Neural cell (in vitro differentiated cells): ENCODE measurements around the gene SMCO4. TPM values are rescaled to one million over a fixed set of nuclear protein-coding genes. Genes with fewer than 3 reads are reported as not detected.
"Not testable (repeated sequence)": the region's sequence is repeated elsewhere in the genome, so short reads cannot be mapped to it uniquely, and the experiment has no call there.

ENCODE experiments used
- H2AFZ ChIP-seq: fragments of 200-600, 300-800 bp; sonication (generic), shearing (Covaris generic); 2 replicates; pipeline ENCODE4 v1.6.0; 2014; ENCODE audit warnings: low read depth, mild to moderate bottlenecking, antibody characterized with exemption, low read length, moderate library complexity
- H3F3A ChIP-seq: fragments of 200-600 bp; shearing (Covaris generic); 2 replicates; pipeline ENCODE4 v1.6.1; 2016; ENCODE audit warnings: mild to moderate bottlenecking, moderate library complexity, mixed read lengths, antibody characterized with exemption, low read length; ENCODE audit not compliant: insufficient read depth, poor library complexity, severe bottlenecking
- H3K27ac ChIP-seq: fragments of 200-600, 300-800 bp; sonication (generic), shearing (Covaris generic); 2 replicates; pipeline ENCODE4 v1.5.1; 2014; ENCODE audit warnings: mild to moderate bottlenecking, low read length, moderate library complexity
- H3K27me3 ChIP-seq: fragments of 300-800, 200-600 bp; sonication (generic), shearing (Covaris generic); 2 replicates; pipeline ENCODE4 v1.6.0; 2014; ENCODE audit warnings: mild to moderate bottlenecking, low read depth, low read length, moderate library complexity; ENCODE audit not compliant: insufficient read depth
- H3K36me3 ChIP-seq: fragments of 300-800, 200-600 bp; sonication (generic), shearing (Covaris generic); 2 replicates; pipeline ENCODE4 v1.5.1; 2014; ENCODE audit warnings: mild to moderate bottlenecking, antibody characterized with exemption, low read length, moderate library complexity; ENCODE audit not compliant: insufficient read depth
- H3K4me2 ChIP-seq: fragments of 300-800, 200-600 bp; sonication (generic), shearing (Covaris generic); 2 replicates; pipeline ENCODE4 v1.6.0; 2014; ENCODE audit warnings: mild to moderate bottlenecking, low read length
- H3K4me3 ChIP-seq: fragments of 300-800, 200-600 bp; sonication (generic), shearing (Covaris generic); 2 replicates; pipeline ENCODE4 v1.5.1; 2014; ENCODE audit warnings: mild to moderate bottlenecking, low read length, moderate library complexity
- H3K79me2 ChIP-seq: fragments of 200-600 bp; shearing (Covaris generic); replicated peaks from 2 replicates; pipeline ENCODE4 v1.6.0; 2014; ENCODE audit warnings: mild to moderate bottlenecking, low read length, moderate library complexity; ENCODE audit not compliant: insufficient read depth
- H3K9ac ChIP-seq: fragments of 300-800, 200-600 bp; sonication (generic), shearing (Covaris generic); 2 replicates; pipeline ENCODE4 v1.6.1; 2016; ENCODE audit warnings: mild to moderate bottlenecking, low read length, mixed read lengths
- H3K9me2 ChIP-seq: fragments of 200-600 bp; shearing (Covaris generic); 2 replicates; pipeline ENCODE4 v1.6.1; 2016; ENCODE audit warnings: mild to moderate bottlenecking, low read length, mixed read lengths; ENCODE audit not compliant: insufficient read depth
- H3K9me3 ChIP-seq: fragments of 200-600, 300-800 bp; sonication (generic), shearing (Covaris generic); 2 replicates; pipeline ENCODE4 v1.6.1; 2016; ENCODE audit warnings: mild to moderate bottlenecking, mixed run types, low read length, moderate library complexity, mixed read lengths
- H4K20me1 ChIP-seq: fragments of 200-600 bp; shearing (Covaris generic); 2 replicates; pipeline ENCODE4 v1.6.1; 2016; ENCODE audit warnings: mild to moderate bottlenecking, mixed run types; ENCODE audit not compliant: insufficient read depth
- EP300 ChIP-seq: fragments of 450-650 bp; conservative IDR thresholded peaks from 2 replicates; pipeline ENCODE4 v1.6.1; 2014; ENCODE audit warnings: antibody characterized with exemption, mild to moderate bottlenecking, moderate library complexity; ENCODE audit not compliant: poor library complexity, severe bottlenecking
- EZH2 ChIP-seq: fragments of 200-600, 300-800 bp; shearing (Covaris generic), sonication (generic); IDR thresholded peaks from 2 replicates; pipeline ENCODE4 v1.6.1; 2014; ENCODE audit warnings: antibody characterized with exemption, low read length, borderline replicate concordance, mild to moderate bottlenecking; ENCODE audit not compliant: insufficient read depth, poor library complexity, severe bottlenecking
- MXI1 ChIP-seq: fragments of 450-650 bp; conservative IDR thresholded peaks from 2 replicates; pipeline ENCODE4 v1.6.1; 2014; ENCODE audit warnings: antibody characterized with exemption, mild to moderate bottlenecking; ENCODE audit not compliant: poor library complexity, severe bottlenecking
- POLR2AphosphoS5 ChIP-seq: IDR thresholded peaks from 2 replicates; pipeline ENCODE4 v1.6.1; 2012
- RAD21 ChIP-seq: fragments of 450-650 bp; conservative IDR thresholded peaks from 2 replicates; pipeline ENCODE4 v1.6.1; 2014; ENCODE audit warnings: antibody characterized with exemption, mild to moderate bottlenecking, moderate library complexity
- REST ChIP-seq: IDR thresholded peaks from 2 replicates; pipeline ENCODE4 v1.6.1; 2012; ENCODE audit warnings: borderline replicate concordance
- SMC3 ChIP-seq: fragments of 450-650 bp; conservative IDR thresholded peaks from 2 replicates; pipeline ENCODE4 v1.6.1; 2014; ENCODE audit warnings: antibody characterized with exemption, mild to moderate bottlenecking, moderate library complexity; ENCODE audit not compliant: poor library complexity
- TAF1 ChIP-seq: IDR thresholded peaks from 2 replicates; pipeline ENCODE4 v1.6.1; 2012; ENCODE audit warnings: low read depth
- polyA plus RNA-seq: library from polyadenylated mRNA; depleted of rRNA; stranded (reverse); fragments of >200 nt; gene quantifications from 2 replicates; pipeline ENCODE4 v1.2.3, GENCODE V29; 2014
- TF ChIP-seq, protein P1 (sequence below): fragments of 450-650 bp; IDR thresholded peaks from 2 replicates; pipeline ENCODE4 v1.5.1; 2014; ENCODE audit warnings: antibody characterized with exemption, mild to moderate bottlenecking, moderate library complexity; ENCODE audit not compliant: poor library complexity, severe bottlenecking

The SMCO4 gene
- polyA plus RNA-seq, 1 donor from 2014 or later = 10.0 TPM

- Histone ChIP-seq H2AFZ (no peak overlapping the region), H3K36me3 (no peaks in the 10 kb centered on the region), H3K4me3 (no peak overlapping the region), H3K4me2 (no peak overlapping the region), H4K20me1 (no peaks in the 10 kb centered on the region), H3F3A (no peaks in the 10 kb centered on the region), H3K27me3 (no peaks in the 10 kb centered on the region), H3K27ac (no peak overlapping the region), H3K9me2 (no peaks in the 10 kb centered on the region), H3K9ac (no peak overlapping the region), H3K79me2 (no peaks in the 10 kb centered on the region), H3K9me3 (no peaks in the 10 kb centered on the region)
- TF ChIP-seq SMC3 (no peak), RAD21 (no peak)
Measured at GRCh38 chr11:93467054-93467453, 76.1 kb downstream of the SMCO4 start.

DNA sequence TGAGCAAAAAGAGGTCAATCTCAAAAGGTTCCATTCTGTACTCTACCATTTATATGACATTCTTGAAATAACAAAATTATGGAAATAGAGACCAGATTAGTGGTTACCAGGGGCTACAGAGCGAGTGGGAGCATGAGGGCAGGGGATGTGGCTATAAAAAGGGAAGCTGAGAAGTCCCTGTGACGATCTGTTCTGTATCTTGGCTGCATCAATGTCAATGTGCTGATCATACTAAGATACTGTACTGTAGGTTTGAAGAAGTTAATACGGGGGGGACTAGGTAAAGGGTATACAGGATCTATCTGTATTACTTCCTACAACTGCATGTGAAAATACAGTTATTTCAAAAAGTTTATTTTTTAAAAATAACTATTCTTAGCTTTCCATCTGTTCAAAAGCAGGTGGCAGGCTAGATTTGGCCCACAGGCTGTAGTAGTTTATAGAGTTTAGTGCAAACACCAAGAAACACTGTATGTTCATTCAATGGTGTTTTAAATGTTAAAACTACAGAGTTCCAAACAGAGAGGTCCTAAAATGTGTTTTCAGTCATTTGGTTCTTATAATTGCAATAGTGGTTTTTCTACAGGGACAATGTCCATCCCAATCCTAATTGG lies 78.2 kb downstream of the SMCO4 start:
- H3K9me2 ChIP-seq = no peaks in the 10 kb centered on the region
- H3K9me3 ChIP-seq = no peaks in the 10 kb centered on the region
- no peaks in the 10 kb centered on the region for H3K79me2 ChIP-seq
- no peaks in the 10 kb centered on the region for H3F3A ChIP-seq
- no peak overlapping the region for H2AFZ ChIP-seq
- no peak overlapping the region for H3K27ac ChIP-seq
- H3K36me3 ChIP-seq = no peaks in the 10 kb centered on the region
- no peak for TF ChIP-seq MXI1
- TF ChIP-seq REST = no peak
- TF ChIP-seq, protein P1, sequence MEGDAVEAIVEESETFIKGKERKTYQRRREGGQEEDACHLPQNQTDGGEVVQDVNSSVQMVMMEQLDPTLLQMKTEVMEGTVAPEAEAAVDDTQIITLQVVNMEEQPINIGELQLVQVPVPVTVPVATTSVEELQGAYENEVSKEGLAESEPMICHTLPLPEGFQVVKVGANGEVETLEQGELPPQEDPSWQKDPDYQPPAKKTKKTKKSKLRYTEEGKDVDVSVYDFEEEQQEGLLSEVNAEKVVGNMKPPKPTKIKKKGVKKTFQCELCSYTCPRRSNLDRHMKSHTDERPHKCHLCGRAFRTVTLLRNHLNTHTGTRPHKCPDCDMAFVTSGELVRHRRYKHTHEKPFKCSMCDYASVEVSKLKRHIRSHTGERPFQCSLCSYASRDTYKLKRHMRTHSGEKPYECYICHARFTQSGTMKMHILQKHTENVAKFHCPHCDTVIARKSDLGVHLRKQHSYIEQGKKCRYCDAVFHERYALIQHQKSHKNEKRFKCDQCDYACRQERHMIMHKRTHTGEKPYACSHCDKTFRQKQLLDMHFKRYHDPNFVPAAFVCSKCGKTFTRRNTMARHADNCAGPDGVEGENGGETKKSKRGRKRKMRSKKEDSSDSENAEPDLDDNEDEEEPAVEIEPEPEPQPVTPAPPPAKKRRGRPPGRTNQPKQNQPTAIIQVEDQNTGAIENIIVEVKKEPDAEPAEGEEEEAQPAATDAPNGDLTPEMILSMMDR = no peak
- TF ChIP-seq SMC3 = no peak
- TF ChIP-seq RAD21 = no peak
- TF ChIP-seq EZH2 = no peak
- TF ChIP-seq EP300 = no peak
- no peak for TF ChIP-seq POLR2AphosphoS5
- TF ChIP-seq TAF1 = no peak
- no peak overlapping the region for H3K9ac ChIP-seq
- H3K4me2 ChIP-seq = no peak overlapping the region
- no peaks in the 10 kb centered on the region for H4K20me1 ChIP-seq
- no peak overlapping the region for H3K4me3 ChIP-seq
- H3K27me3 ChIP-seq = no peaks in the 10 kb centered on the region

DNA sequence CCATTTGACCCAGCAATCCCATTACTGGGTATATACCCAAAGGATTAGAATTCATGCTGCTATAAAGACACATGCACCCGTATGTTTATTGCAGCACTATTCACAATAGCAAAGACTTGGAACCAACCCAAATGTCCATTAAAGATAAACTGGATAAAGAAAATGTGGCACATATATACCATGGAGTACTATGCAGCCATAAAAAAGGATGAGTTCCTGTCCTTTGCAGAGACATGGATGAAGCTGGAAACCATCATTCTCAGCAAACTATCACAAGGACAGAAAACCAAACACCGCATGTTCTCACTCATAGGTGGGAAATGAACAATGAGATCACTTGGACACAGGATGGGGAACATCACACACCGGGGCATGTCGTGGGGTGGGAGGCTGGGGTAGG lies 79.5 kb downstream of the SMCO4 start:
- H3K4me2 ChIP-seq, H3F3A ChIP-seq, H3K9me3 ChIP-seq, H3K27me3 ChIP-seq, H3K9ac ChIP-seq, H2AFZ ChIP-seq, H3K4me3 ChIP-seq, H3K9me2 ChIP-seq, H3K27ac ChIP-seq, H3K36me3 ChIP-seq, H4K20me1 ChIP-seq, H3K79me2 ChIP-seq: not testable (repeated sequence)
